HCT116 (cell line): ENCODE measurements around the gene SH3PXD2A. TPM values are rescaled to one million over a fixed set of nuclear protein-coding genes. Genes with fewer than 3 reads are reported as not detected.

Experiments used
- ATAC-seq: fragments of 200-7000 bp; cut with Tn5 transposase; 2 replicates; pipeline ENCODE4 v1.9.1; 2020; ENCODE audit warnings: mild to moderate bottlenecking, moderate library complexity
- BruUV-seq: library from RNA; stranded (reverse); fragments of 400-500 nt; replicated peaks from 2 replicates; lab custom pipeline; 2021; lab: Mats Ljungman, UMichigan
- CTCF ChIA-PET: fragments of 300-600 bp; sonication (Branson Sonifier 250); formaldehyde crosslinking; loops from one replicate; lab custom pipeline; 2021; ENCODE audit warnings: antibody characterized with exemption; lab: Charles Lee
- POLR2A ChIA-PET: fragments of 300-600, 350-600 bp; sonication (Branson Sonifier 250); formaldehyde crosslinking; loops from one replicate; lab custom pipeline; 2021; ENCODE audit warnings: antibody characterized with exemption; lab: Charles Lee
- RAD21 ChIA-PET, 2 experiments: fragments of 300-600 bp; sonication (Branson Sonifier 250); formaldehyde crosslinking; loops; one replicate each; lab custom pipeline; 2023; ENCODE audit warnings: low total read pairs in 2 of 2; ENCODE audit not compliant: uncharacterized antibody in 2 of 2, unreplicated experiment in 2 of 2, low non-redundant PET in 1 of 2; lab: Charles Lee
- DNase-seq: peaks from one replicate; pipeline ENCODE4 v3.0.0-alpha.2; 2010; ENCODE audit warnings: low read depth, low spot score
- H2AFZ ChIP-seq: fragments of 200-600 bp; shearing (Covaris generic), sonication (generic); 2 replicates; pipeline ENCODE4 v1.6.1; 2017; ENCODE audit warnings: low read depth, mixed run types, mixed read lengths, antibody characterized with exemption, low read length; ENCODE audit not compliant: poor library complexity, severe bottlenecking
- H3K27ac ChIP-seq: 2 replicates; pipeline ENCODE4 v1.5.1; 2012; ENCODE audit warnings: low read depth, low read length
- H3K27me3 ChIP-seq: fragments of 200-600 bp; sonication (generic); 2 replicates; pipeline ENCODE4 v1.6.1; 2016; ENCODE audit warnings: mixed run types, low read length, mixed read lengths; ENCODE audit not compliant: insufficient read depth
- H3K36me3 ChIP-seq, 2 experiments: fragments of 200-500 bp in 1 of 2; fragments of 200-600 bp in 1 of 2; sonication (Bioruptor generic) in 1 of 2; sonication (generic) in 1 of 2; 2 replicates each; pipeline versions ENCODE4 v1.5.1 to v1.6.1; 2014 to 2016; ENCODE audit warnings: low read length in 2 of 2, inconsistent platforms in 1 of 2, mixed read lengths in 1 of 2, mixed run types in 1 of 2; ENCODE audit not compliant: insufficient read depth in 2 of 2, control insufficient read depth in 1 of 2
- H3K4me1 ChIP-seq, 2 experiments: fragments of 200-600 bp in 1 of 2; sonication (generic) in 1 of 2; 2 replicates each; pipeline versions ENCODE4 v1.5.1 to v1.6.1; 2012 to 2017; ENCODE audit warnings: low read length in 2 of 2, inconsistent platforms in 1 of 2, mild to moderate bottlenecking in 1 of 2, mixed read lengths in 1 of 2, mixed run types in 1 of 2, moderate library complexity in 1 of 2; ENCODE audit not compliant: insufficient read depth in 2 of 2, control insufficient read depth in 1 of 2
- H3K4me2 ChIP-seq: fragments of 200-600 bp; sonication (generic); 2 replicates; pipeline ENCODE4 v1.6.1; 2017; ENCODE audit warnings: mixed run types, low read length, mixed read lengths
- H3K4me3 ChIP-seq, 2 experiments: fragments of 200-600 bp in 1 of 2; sonication (generic) in 1 of 2; replicated peaks in 1 of 2; 2 replicates each; pipeline ENCODE4 v1.5.1; 2011 to 2016; ENCODE audit warnings: low read length in 2 of 2, control low read depth in 1 of 2, low read depth in 1 of 2, mild to moderate bottlenecking in 1 of 2, mixed read lengths in 1 of 2, mixed run types in 1 of 2
- H3K79me2 ChIP-seq: fragments of 200-600 bp; sonication (generic); 2 replicates; pipeline ENCODE4 v1.6.1; 2017; ENCODE audit warnings: mild to moderate bottlenecking, mixed run types, low read length, moderate library complexity, mixed read lengths; ENCODE audit not compliant: insufficient read depth
- H3K9ac ChIP-seq: fragments of 200-600 bp; sonication (generic); 2 replicates; pipeline ENCODE4 v1.6.1; 2016; ENCODE audit warnings: low read length, mixed read lengths
- H3K9me2 ChIP-seq: fragments of 200-600 bp; sonication (generic), shearing (Covaris generic); 2 replicates; pipeline ENCODE4 v1.6.1; 2017; ENCODE audit warnings: mixed run types, mild to moderate bottlenecking, moderate library complexity; ENCODE audit not compliant: insufficient read depth
- H3K9me3 ChIP-seq, 2 experiments: fragments of 200-500 bp in 1 of 2; fragments of 200-600 bp in 1 of 2; sonication (Bioruptor generic) in 1 of 2; sonication (generic) in 1 of 2; 2 replicates each; pipeline ENCODE4 v1.6.1; 2014 to 2017; ENCODE audit warnings: low read length in 2 of 2, mixed read lengths in 2 of 2, inconsistent platforms in 1 of 2, low read depth in 1 of 2, mild to moderate bottlenecking in 1 of 2, mixed run types in 1 of 2, moderate library complexity in 1 of 2; ENCODE audit not compliant: control insufficient read depth in 1 of 2, insufficient read depth in 1 of 2
- H4K20me1 ChIP-seq: fragments of 200-600 bp; sonication (generic), shearing (Covaris generic); 2 replicates; pipeline ENCODE4 v1.6.1; 2017; ENCODE audit warnings: mixed run types, mild to moderate bottlenecking, moderate library complexity; ENCODE audit not compliant: insufficient read depth
- CEBPB ChIP-seq: IDR thresholded peaks from 2 replicates; pipeline ENCODE4 v1.6.1; 2012; ENCODE audit warnings: low read depth
- EGR1 ChIP-seq: IDR thresholded peaks from 2 replicates; pipeline ENCODE4 v1.6.1; 2012; ENCODE audit warnings: low read depth
- ELF1 ChIP-seq: IDR thresholded peaks from 2 replicates; pipeline ENCODE4 v1.6.1; 2012; ENCODE audit warnings: low read depth, borderline replicate concordance
- FOSL1 ChIP-seq: IDR thresholded peaks from 2 replicates; pipeline ENCODE4 v1.6.1; 2012; ENCODE audit warnings: low read depth
- JUND ChIP-seq: IDR thresholded peaks from 2 replicates; pipeline ENCODE4 v1.6.1; 2012
- POLR2A ChIP-seq: IDR thresholded peaks from 2 replicates; pipeline ENCODE4 v1.7.0; 2011; ENCODE audit warnings: borderline replicate concordance; ENCODE audit not compliant: insufficient read depth, insufficient read length; ENCODE audit errors: extremely low read depth
- POLR2AphosphoS5 ChIP-seq: IDR thresholded peaks from 2 replicates; pipeline ENCODE4 v1.6.1; 2011; ENCODE audit warnings: mild to moderate bottlenecking, low read depth, low read length, moderate library complexity
- SIN3A ChIP-seq: IDR thresholded peaks from 2 replicates; pipeline ENCODE4 v1.6.1; 2012; ENCODE audit warnings: low read depth
- SP1 ChIP-seq: IDR thresholded peaks from 2 replicates; pipeline ENCODE4 v1.6.1; 2012; ENCODE audit warnings: low read depth
- YY1 ChIP-seq: IDR thresholded peaks from 2 replicates; pipeline ENCODE4 v1.6.1; 2011; ENCODE audit warnings: low read length, low read depth, moderate library complexity, mild to moderate bottlenecking; ENCODE audit not compliant: insufficient replicate concordance; ENCODE audit errors: extremely low read depth
- intact Hi-C: fragments of 100-400 bp; cut with micrococcal nuclease; formaldehyde crosslinking; loops from 2 replicates; pipeline ENCODE4 v1.10.0; 2022
- total RNA-seq: library from RNA; stranded (reverse); gene quantifications from one replicate; pipeline ENCODE4 v1.2.1, GENCODE V29; 2021; ENCODE audit not compliant: unreplicated experiment
- TF ChIP-seq, protein P1 (sequence below): IDR thresholded peaks from 2 replicates; pipeline ENCODE4 v1.6.1; 2011; ENCODE audit warnings: mild to moderate bottlenecking, low read length, moderate library complexity; ENCODE audit not compliant: insufficient replicate concordance; ENCODE audit errors: extremely low read depth
- TF ChIP-seq, protein P2 (sequence below): IDR thresholded peaks from 2 replicates; pipeline ENCODE4 v1.6.1; 2012

The SH3PXD2A gene
- total RNA-seq, 1 experiment from 2014 or later: 8.7 TPM

DNA sequence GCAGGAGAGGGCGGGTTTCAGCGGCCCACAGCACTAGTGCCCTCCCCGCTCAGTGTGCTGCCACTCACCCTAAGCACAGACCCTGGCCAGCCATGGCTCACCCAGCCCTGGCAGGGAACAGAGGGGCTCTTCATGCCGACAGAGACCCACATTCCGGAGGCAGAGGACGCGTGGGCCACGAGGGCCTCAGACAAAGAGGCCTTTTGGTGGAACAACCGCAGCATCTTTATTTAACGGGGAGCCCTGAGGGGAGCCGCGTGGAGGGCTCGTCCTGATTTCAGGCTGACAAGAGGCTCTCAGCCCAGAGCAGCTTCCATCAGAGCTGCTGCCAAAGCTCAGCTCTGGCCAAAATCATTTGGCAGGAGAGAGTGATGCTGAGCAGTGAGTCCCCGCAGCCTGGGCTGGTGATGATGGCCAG lies 127.8 kb downstream of the SH3PXD2A start (continued):
- TF ChIP-seq, protein P1, sequence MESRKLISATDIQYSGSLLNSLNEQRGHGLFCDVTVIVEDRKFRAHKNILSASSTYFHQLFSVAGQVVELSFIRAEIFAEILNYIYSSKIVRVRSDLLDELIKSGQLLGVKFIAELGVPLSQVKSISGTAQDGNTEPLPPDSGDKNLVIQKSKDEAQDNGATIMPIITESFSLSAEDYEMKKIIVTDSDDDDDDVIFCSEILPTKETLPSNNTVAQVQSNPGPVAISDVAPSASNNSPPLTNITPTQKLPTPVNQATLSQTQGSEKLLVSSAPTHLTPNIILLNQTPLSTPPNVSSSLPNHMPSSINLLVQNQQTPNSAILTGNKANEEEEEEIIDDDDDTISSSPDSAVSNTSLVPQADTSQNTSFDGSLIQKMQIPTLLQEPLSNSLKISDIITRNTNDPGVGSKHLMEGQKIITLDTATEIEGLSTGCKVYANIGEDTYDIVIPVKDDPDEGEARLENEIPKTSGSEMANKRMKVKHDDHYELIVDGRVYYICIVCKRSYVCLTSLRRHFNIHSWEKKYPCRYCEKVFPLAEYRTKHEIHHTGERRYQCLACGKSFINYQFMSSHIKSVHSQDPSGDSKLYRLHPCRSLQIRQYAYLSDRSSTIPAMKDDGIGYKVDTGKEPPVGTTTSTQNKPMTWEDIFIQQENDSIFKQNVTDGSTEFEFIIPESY: no peak
- TF ChIP-seq SIN3A (no peak), CEBPB (no peak), ELF1 (no peak)

DNA sequence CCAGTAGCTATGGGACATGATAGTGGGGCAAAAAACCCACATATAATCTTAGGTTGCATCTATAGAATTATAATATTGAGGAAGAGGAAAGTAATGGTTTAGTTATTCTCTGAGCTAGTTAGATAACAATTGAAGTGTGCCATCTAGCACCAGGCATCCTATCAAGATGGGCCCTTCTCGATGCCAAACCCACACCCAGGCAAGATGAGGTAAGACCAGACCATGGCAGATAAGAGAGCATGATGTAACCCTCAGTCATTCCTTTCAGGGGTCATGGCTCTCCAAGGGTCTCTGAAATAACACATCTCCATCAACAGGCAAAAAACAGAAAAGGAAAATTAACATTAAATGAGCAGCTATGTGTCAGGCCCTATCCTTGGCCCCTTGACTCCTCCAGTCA lies 128.7 kb downstream of the SH3PXD2A start:
- Histone ChIP-seq H2AFZ (no peak overlapping the region), H3K79me2 (no peaks in the 10 kb centered on the region), H3K4me1 (peaks cover 0 to 3% of the 10 kb centered on the region in 2 experiments; a peak in 2 of 4 replicates), H3K9me3 (no peaks in the 10 kb centered on the region), H3K36me3 (no peaks in the 10 kb centered on the region), H3K9me2 (no peaks in the 10 kb centered on the region), H3K27me3 (no peaks in the 10 kb centered on the region), H4K20me1 (no peaks in the 10 kb centered on the region), H3K4me2 (no peak overlapping the region), H3K27ac (no peak overlapping the region), H3K4me3 (no peak overlapping the region), H3K9ac (no peak overlapping the region)
- TF ChIP-seq EGR1 (no peak), JUND (no peak), POLR2AphosphoS5 (no peak), SP1 (no peak), FOSL1 (no peak), YY1 (no peak), POLR2A (no peak)
- TF ChIP-seq, protein P2, sequence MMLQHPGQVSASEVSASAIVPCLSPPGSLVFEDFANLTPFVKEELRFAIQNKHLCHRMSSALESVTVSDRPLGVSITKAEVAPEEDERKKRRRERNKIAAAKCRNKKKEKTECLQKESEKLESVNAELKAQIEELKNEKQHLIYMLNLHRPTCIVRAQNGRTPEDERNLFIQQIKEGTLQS: no peak
- no peak for ATAC-seq
- ChIA-PET CTCF (no interaction called here), POLR2A (no interaction called here), RAD21 (no interaction called here)
- intact Hi-C loops: no loop called here
- no TSS peak for BruUV-seq
- DNase-seq: no peak
